GM21576 (cell line): ENCODE data around the gene FOXD4.
"Not testable (repeated sequence)": the region's sequence is repeated elsewhere in the genome, so short reads cannot be mapped to it uniquely, and the experiment has no call there.

Experiments
- ATAC-seq: cut with Tn5 transposase; IDR thresholded peaks from one replicate; pipeline ENCODE4 v1.9.1; 2021; ENCODE audit warnings: mild to moderate bottlenecking, moderate library complexity; ENCODE audit not compliant: unreplicated experiment

The FOXD4 gene

GRCh38 chr9:94323-94722 is 23.9 kb downstream of the FOXD4 start:
- ATAC-seq: not testable (repeated sequence)

- ATAC-seq: not testable (repeated sequence)
Measured at GRCh38 chr9:93909-94308, 24.3 kb downstream of the FOXD4 start.

DNA sequence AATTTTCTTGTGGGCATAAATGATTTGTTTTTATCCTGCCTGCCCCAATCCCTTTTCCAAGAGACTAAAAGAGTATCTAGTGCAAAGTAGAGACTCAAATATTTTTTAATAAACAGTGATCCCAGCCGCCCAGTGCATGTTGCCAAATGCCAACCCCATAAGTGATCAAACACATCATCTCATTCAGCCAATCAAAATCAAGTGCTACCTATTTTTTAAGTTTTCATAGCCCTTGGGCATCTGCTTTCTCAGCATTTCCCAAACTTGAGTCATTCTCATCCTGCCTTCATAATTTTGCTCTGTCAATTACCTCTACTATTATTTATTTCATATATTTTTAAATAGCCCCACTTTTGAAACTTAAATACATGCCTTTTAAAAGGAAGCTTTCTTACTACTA is 27.4 kb downstream of the FOXD4 start:
- not testable (repeated sequence) for ATAC-seq

- peak; percentile 78 for ATAC-seq
Measured at GRCh38 chr9:88396-89037, 29.7 kb downstream of the FOXD4 start.

DNA sequence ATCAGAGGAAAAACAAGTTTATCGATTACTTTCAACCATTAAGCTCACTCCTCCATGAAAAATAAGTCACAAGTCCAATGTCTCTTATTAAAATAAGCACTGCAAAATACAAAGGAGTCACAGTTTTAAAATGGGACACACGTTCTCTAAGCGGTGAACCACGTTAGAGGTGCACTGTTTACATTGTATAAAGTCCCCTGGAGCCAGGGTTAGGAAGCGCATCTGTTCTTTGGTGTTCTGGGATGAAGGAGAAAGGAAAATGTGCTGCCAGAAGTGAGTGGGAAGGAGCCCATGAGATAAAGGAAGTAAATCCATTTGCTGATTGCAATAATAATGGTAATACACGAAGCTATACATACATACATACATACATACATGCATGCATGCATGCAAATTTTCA is 30.4 kb downstream of the FOXD4 start:
- ATAC-seq: not testable (repeated sequence)

DNA sequence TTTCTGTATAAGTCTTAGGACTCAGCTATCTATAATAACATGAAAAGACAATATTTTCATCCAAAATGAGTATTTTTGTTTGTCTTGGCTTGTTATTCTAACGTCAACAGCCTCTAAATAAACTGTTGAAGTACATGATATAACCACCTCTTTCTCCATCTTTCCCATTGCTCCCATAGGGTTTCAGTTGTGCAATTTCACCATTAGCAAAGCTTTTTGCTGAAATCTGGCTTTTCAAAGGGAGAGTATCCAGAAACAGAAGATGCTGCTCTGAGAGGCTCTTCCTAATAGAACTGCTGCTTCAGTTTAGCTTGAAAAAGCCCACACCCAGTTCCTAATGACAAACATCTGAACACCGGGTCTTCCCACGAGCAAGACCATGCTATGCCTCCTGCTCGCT is 31.1 kb downstream of the FOXD4 start:
- ATAC-seq: not testable (repeated sequence)

DNA sequence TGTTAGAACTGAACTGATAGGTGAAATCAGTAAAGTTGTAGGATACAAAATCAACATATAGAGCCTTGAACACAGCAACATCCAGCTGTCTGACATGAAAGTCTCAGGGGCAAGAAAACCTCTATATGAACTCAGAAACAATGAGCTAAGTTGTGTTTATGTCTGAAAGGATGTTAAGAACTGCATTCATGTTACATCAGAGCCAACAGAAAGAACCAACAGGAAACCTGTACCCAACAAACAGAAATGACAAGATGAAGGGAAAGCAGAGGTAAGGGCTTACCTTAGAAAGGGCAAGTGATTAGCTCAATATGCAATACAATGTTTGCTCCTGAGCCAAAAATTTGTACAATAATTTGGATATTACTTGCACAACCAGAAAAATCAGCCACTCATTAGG is 31.5 kb downstream of the FOXD4 start:
- not testable (repeated sequence) for ATAC-seq

DNA sequence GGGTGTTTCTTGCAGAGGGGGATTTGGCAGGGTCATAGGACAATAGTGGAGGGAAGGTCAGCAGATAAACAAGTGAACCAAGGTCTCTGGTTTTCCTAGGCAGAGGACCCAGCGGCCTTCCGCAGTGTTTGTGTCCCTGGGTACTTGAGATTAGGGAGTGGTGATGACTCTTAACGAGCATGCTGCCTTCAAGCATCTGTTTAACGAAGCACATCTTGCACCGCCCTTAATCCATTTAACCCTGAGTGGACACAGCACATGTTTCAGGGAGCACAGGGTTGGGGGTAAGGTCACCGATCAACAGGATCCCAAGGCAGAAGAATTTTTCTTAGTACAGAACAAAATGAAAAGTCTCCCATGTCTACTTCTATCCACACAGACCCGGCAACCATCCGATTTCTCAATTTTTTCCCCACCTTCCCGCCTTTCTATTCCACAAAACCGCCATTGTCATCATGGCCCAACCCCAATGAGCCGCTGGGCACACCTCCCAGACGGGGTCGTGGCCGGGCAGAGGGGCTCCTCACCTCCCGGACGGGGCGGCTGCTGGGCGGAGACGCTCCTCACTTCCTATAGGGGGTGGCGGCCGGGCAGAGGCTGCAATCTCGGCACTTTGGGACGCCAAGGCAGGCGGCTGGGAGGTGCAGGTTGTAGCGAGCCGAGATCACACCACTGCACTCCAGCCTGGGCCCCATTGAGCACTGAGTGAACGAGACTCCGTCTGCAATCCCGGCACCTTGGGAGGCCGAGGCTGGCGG is 35.1 kb downstream of the FOXD4 start:
- ATAC-seq: not testable (repeated sequence)

GRCh38 chr9:78333-78732 is 39.9 kb downstream of the FOXD4 start:
- ATAC-seq: not testable (repeated sequence)

DNA sequence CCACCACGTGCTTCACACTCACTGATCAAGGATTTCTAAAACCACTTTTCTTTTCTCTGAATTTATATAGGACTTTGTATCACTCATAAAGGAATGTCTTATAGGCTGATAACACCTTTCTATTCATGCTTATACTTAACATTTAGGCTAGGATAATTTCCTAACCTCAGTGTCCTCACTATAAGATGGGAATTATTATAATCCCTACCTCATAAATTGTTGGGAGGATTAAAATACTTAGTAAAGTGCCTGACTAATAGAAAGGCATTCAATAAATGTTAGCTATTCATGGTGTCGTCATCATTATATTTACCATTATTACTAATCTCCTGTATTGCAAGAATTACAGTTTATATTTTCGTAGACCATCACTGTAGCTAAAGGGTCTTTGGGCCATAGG is 41.8 kb downstream of the FOXD4 start:
- not testable (repeated sequence) for ATAC-seq

GRCh38 chr9:73900-74525 is 44.2 kb downstream of the FOXD4 start:
- not testable (repeated sequence) for ATAC-seq

DNA sequence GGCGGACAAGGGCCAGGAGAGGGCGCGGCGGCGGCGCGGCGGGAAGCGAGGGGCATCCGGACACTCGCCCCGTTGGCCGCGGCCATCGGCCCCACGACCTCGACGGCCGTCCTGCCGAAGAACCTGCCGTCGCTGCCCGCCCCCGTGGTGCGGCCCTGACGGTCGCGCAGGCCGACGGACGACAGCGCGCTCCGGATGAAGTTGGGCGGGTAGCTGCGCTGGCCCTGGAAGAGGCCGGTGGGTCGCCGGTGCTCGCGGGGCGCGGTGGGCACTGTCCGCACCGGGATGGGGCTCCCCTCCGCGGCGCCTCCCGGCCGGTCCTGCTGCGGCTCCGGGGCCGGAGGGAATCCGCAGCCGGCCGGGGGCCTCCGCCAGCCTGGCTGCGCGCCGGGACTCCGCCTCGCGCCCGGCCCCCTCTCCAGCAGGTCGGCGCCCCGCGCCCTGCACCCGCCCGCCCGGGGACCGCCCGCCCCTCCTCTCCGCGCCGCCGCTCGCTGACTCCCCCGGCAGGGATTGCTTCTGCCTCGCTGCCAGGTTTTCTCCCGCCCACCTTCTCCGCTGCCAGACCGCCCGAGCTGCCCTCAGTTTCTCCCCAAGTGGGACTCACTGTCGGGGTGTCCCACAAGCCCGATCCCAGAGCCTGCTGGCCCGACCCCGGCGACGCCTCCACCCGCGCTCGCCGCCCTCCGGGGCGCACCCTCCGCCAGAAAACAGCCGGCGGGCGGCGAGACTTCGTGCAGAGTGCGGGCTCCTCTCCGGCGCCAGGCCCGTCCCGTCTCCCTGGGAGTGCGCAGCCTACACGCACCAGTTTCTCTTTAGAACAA is 44.9 kb downstream of the FOXD4 start:
- not testable (repeated sequence) for ATAC-seq
